ENCODE results near the gene FAM13A. TPM values are rescaled to one million over a fixed set of nuclear protein-coding genes. Genes with fewer than 3 reads are reported as not detected.

The FAM13A gene
- total RNA-seq, 1 donor from 2014 or later: 33.4 TPM

- Histone ChIP-seq H3K36me3 (peaks cover 34% of the 10 kb centered on the region), H3K27ac (no peak overlapping the region), H3K27me3 (no peaks in the 10 kb centered on the region), H3K9me3 (no peaks in the 10 kb centered on the region), H3K4me1 (no peaks in the 10 kb centered on the region), H3K4me3 (no peak overlapping the region)
- intact Hi-C loops (cut with DNase I): no loop called here
- DNase-seq: no peak
- ATAC-seq: no peak
- TF ChIP-seq CTCF (IDR thresholded peaks at IDR 0.05): no peak
Observed at GRCh38 chr4:88752754-88753153, 304.2 kb downstream of the FAM13A start.

- Histone ChIP-seq H3K4me3 (no peak overlapping the region), H3K4me1 (no peaks in the 10 kb centered on the region), H3K27me3 (no peaks in the 10 kb centered on the region), H3K36me3 (peaks cover 37% of the 10 kb centered on the region), H3K9me3 (no peaks in the 10 kb centered on the region), H3K27ac (no peak overlapping the region)
- intact Hi-C loops (cut with DNase I): no loop called here
- DNase-seq (no peak), ATAC-seq (no peak)
- no peak for TF ChIP-seq CTCF (IDR thresholded peaks at IDR 0.05)
Observed at GRCh38 chr4:88752076-88752463, 304.9 kb downstream of the FAM13A start.

GRCh38 chr4:88751258-88752075, 305.5 kb downstream of the FAM13A start:
- ATAC-seq (peak; percentile 36), DNase-seq (no peak)
- Histone ChIP-seq H3K9me3 (no peaks in the 10 kb centered on the region), H3K27me3 (no peaks in the 10 kb centered on the region), H3K27ac (no peak overlapping the region), H3K36me3 (peaks cover 38% of the 10 kb centered on the region), H3K4me1 (no peaks in the 10 kb centered on the region), H3K4me3 (no peak overlapping the region)
- intact Hi-C loops (cut with DNase I): no loop called here
- no peak for TF ChIP-seq CTCF (IDR thresholded peaks at IDR 0.05)

GRCh38 chr4:88750369-88750768, 306.6 kb downstream of the FAM13A start:
- H3K4me3 ChIP-seq: no peak overlapping the region
- no peak for TF ChIP-seq CTCF (IDR thresholded peaks at IDR 0.05)
- no peak for DNase-seq
- no peak overlapping the region for H3K27ac ChIP-seq
- intact Hi-C loops (cut with DNase I): no loop called here
- no peaks in the 10 kb centered on the region for H3K27me3 ChIP-seq
- ATAC-seq: no peak
- no peaks in the 10 kb centered on the region for H3K4me1 ChIP-seq
- H3K36me3 ChIP-seq: peaks cover 47% of the 10 kb centered on the region
- no peaks in the 10 kb centered on the region for H3K9me3 ChIP-seq

- intact Hi-C loops (cut with DNase I): no loop called here
Observed at GRCh38 chr4:88747351-88747750, 309.6 kb downstream of the FAM13A start.

More at GRCh38 chr4:88747351-88747750, 309.6 kb downstream of the FAM13A start:
- Histone ChIP-seq H3K27ac (no peak overlapping the region), H3K36me3 (peaks cover 69% of the 10 kb centered on the region), H3K4me3 (no peak overlapping the region), H3K27me3 (no peaks in the 10 kb centered on the region), H3K9me3 (no peaks in the 10 kb centered on the region), H3K4me1 (no peaks in the 10 kb centered on the region)
- TF ChIP-seq CTCF (IDR thresholded peaks at IDR 0.05): no peak
- ATAC-seq (no peak), DNase-seq (no peak)

Data from upper lobe of right lung (tissue), 1 donor.